Stimulated activated CD4-positive, alpha-beta T cell treated with anti-CD3 and anti-CD28 coated beads, Interleukin-4, amount 100 ng/mL, for 4 hours (primary cell): ENCODE measurements around the gene NBEA.

Experiments
- DNase-seq, 2 experiments: peaks; one replicate each; pipeline ENCODE4 v3.0.0-alpha.2; 2020

The NBEA gene

DNA sequence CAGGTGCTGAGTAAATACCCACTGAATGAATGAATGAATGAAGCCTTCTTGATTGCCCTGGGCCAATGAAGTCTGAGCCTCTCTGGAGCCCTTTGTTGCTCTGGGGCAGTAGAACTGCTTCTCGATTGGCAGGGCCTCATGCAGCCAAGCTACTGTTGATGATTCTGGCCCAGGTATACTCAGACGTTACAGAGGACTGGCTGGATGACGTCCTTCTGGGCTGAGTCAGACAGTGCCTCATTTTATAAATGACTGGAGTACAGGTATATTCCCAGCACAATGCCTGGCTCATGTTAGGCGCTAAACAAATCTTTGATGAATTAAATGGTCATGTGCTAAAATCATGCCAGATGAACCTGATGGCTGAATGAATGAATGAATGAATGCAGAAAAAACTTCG is 778.2 kb downstream of the NBEA start:
- no peak for DNase-seq

DNA sequence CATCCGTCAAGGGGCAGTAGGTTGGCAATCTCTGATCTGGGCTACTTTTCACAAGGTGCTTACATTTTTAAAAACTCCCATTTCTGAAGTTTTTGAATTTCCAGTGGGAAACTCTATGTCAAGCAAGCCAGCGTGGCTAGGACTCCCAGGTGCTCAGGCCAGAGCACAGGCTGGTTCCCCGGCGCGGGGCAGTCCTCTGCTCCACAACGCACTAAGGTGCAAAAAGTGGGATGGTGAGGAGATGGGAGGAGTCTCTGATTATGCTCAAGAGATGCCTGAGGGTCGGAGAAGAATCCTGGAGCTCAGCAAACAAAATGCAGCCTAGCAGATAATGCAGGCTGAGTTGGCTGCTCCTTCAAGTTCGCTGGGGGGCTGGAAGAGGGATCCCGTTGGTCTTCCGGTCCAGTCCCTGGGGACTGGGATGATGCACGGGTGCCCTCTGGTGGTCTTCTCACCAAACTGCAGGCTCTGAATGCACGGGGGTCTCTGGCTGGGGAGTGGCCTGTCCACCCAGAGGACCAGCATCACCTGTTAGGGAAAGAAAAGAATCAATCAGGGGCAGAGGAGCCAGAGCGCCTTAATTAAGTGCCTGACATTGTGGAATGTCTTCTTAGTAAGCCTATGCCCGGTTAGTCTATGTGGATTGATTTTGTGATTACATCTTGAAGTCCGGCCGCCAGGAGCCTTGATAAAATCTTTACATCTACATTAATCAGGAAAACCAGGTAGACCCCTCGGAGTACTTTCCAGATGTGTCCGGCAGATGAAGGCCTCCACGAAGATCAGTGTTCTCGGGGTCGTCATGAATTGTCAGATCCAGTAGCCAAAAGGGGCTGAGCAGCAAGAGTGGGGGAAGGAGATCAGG is 778.9 kb downstream of the NBEA start:
- DNase-seq, result peak in 1 of 2 experiments; percentile 14
